Ectodermal cell (in vitro differentiated cells): ENCODE results near the gene ACCSL.
A peak's percentile ranks its signal among the peaks of the same experiment; 100 is the strongest.

ENCODE experiments used
- H3K27ac ChIP-seq: 2 replicates; pipeline ENCODE4 v1.7.0; 2013; ENCODE audit warnings: mild to moderate bottlenecking, low read depth, low read length; ENCODE audit not compliant: insufficient read depth, poor library complexity, severe bottlenecking
- H3K27me3 ChIP-seq: 2 replicates; pipeline ENCODE4 v1.7.0; 2013; ENCODE audit warnings: mild to moderate bottlenecking, low read length; ENCODE audit not compliant: insufficient read depth, control insufficient read depth, poor library complexity, severe bottlenecking
- H3K36me3 ChIP-seq: one replicate; pipeline ENCODE4 v1.7.0; 2013; ENCODE audit warnings: low read length; ENCODE audit not compliant: control insufficient read depth, insufficient read depth
- H3K4me1 ChIP-seq: one replicate; pipeline ENCODE4 v1.7.0; 2013; ENCODE audit warnings: low read length; ENCODE audit not compliant: control insufficient read depth, insufficient read depth
- H3K4me3 ChIP-seq: 2 replicates; pipeline ENCODE4 v1.7.0; 2013; ENCODE audit warnings: low read depth, low read length, control low read depth; ENCODE audit not compliant: insufficient read depth
- H3K9me3 ChIP-seq: 2 replicates; pipeline ENCODE4 v1.7.0; 2013; ENCODE audit warnings: mild to moderate bottlenecking, low read length, moderate library complexity; ENCODE audit not compliant: control insufficient read depth
- WGBS, 2 experiments: methylation state at CpG; one replicate each; pipeline ENCODE4 v1.1.7; 2013; ENCODE audit warnings: missing lambda C conversion rate in 2 of 2; 5-methylcytosine and 5-hydroxymethylcytosine counted together

ACCSL gene

GRCh38 chr11:44090539-44090938 lies 42.8 kb downstream of the ACCSL start:
- no peaks in the 10 kb centered on the region for H3K36me3 ChIP-seq
- H3K27me3 ChIP-seq, result no peaks in the 10 kb centered on the region
- no peaks in the 10 kb centered on the region for H3K9me3 ChIP-seq
- no peak overlapping the region for H3K27ac ChIP-seq
- H3K4me3 ChIP-seq, result no peak overlapping the region
- no peaks in the 10 kb centered on the region for H3K4me1 ChIP-seq
- 89 to 100% methylated on average over 1 of the region's 1 CpG for WGBS, 2 experiments

- no peaks in the 10 kb centered on the region for H3K4me1 ChIP-seq
- H3K4me3 ChIP-seq, result no peak overlapping the region
- H3K9me3 ChIP-seq, result no peaks in the 10 kb centered on the region
- H3K36me3 ChIP-seq, result no peaks in the 10 kb centered on the region
- no peak overlapping the region for H3K27ac ChIP-seq
- WGBS, 2 experiments, result 47 to 52% methylated on average over 8 to 10 of the region's 11 CpGs
- no peaks in the 10 kb centered on the region for H3K27me3 ChIP-seq
These were observed 46.6 kb downstream of the ACCSL start for GRCh38 chr11:44094260-44094868.

- Histone ChIP-seq H3K36me3 (no peaks in the 10 kb centered on the region), H3K4me1 (no peaks in the 10 kb centered on the region), H3K4me3 (peak within 1 kb of the TSS; percentile 66), H3K27me3 (no peaks in the 10 kb centered on the region), H3K9me3 (no peaks in the 10 kb centered on the region), H3K27ac (no peak within 1 kb of the TSS)
- 0 to 1% methylated on average over 83 of the region's 83 CpGs for WGBS, 2 experiments
These were observed 48.0 kb downstream of the ACCSL start, which contains the start of gene EXT2 for GRCh38 chr11:44095506-44096359. EXT2 (plus strand) TSS chr11:44095678; CDS start chr11:44107713, 12,035 bp downstream.

GRCh38 chr11:44096360-44097185 lies 48.8 kb downstream of the ACCSL start:
- no peaks in the 10 kb centered on the region for H3K4me1 ChIP-seq
- no peaks in the 10 kb centered on the region for H3K27me3 ChIP-seq
- whole genome bisulfite sequencing, 2 experiments, result 21 to 25% methylated on average over 18 of the region's 18 CpGs
- H3K9me3 ChIP-seq, result no peaks in the 10 kb centered on the region
- no peak overlapping the region for H3K27ac ChIP-seq
- H3K36me3 ChIP-seq, result no peaks in the 10 kb centered on the region
- H3K4me3 ChIP-seq, result peak overlapping the region; percentile 66

- H3K4me3 ChIP-seq, result no peak overlapping the region
- no peaks in the 10 kb centered on the region for H3K4me1 ChIP-seq
- 99 to 100% methylated on average over 2 of the region's 2 CpGs for WGBS, 2 experiments
- H3K27me3 ChIP-seq, result no peaks in the 10 kb centered on the region
- no peak overlapping the region for H3K27ac ChIP-seq
- no peaks in the 10 kb centered on the region for H3K36me3 ChIP-seq
- H3K9me3 ChIP-seq, result no peaks in the 10 kb centered on the region
These were observed 50.0 kb downstream of the ACCSL start for GRCh38 chr11:44097821-44098220.

GRCh38 chr11:44101098-44101497 lies 53.3 kb downstream of the ACCSL start:
- no peaks in the 10 kb centered on the region for H3K27me3 ChIP-seq
- no peak overlapping the region for H3K27ac ChIP-seq

GRCh38 chr11:44104481-44105294 lies 56.9 kb downstream of the ACCSL start:
- H3K4me3 ChIP-seq, result no peak overlapping the region
- H3K27ac ChIP-seq, result no peak overlapping the region
- H3K4me1 ChIP-seq, result no peaks in the 10 kb centered on the region
- no peaks in the 10 kb centered on the region for H3K27me3 ChIP-seq
- H3K9me3 ChIP-seq, result no peaks in the 10 kb centered on the region
- 83 to 92% methylated on average over 2 to 5 of the region's 5 CpGs for WGBS, 2 experiments
- peaks cover 3% of the 10 kb centered on the region for H3K36me3 ChIP-seq

More at GRCh38 chr11:44101098-44101497, 53.3 kb downstream of the ACCSL start:
- 98 to 100% methylated on average over 2 of the region's 2 CpGs for WGBS, 2 experiments
- H3K4me3 ChIP-seq, result no peak overlapping the region
- no peaks in the 10 kb centered on the region for H3K9me3 ChIP-seq
- no peaks in the 10 kb centered on the region for H3K4me1 ChIP-seq
- H3K36me3 ChIP-seq, result no peaks in the 10 kb centered on the region

- H3K27me3 ChIP-seq, result no peaks in the 10 kb centered on the region
- H3K4me3 ChIP-seq, result no peak overlapping the region
- H3K9me3 ChIP-seq, result no peaks in the 10 kb centered on the region
- no peak overlapping the region for H3K27ac ChIP-seq
- WGBS, 2 experiments, result 94 to 95% methylated on average over 5 to 6 of the region's 6 CpGs
- peaks cover under 1% of the 10 kb centered on the region for H3K4me1 ChIP-seq
- H3K36me3 ChIP-seq, result peaks cover 3% of the 10 kb centered on the region
These were observed 60.5 kb downstream of the ACCSL start for GRCh38 chr11:44108260-44108659.
